T47D (cell line): ENCODE results near the gene WASHC4.
"Not testable (repeated sequence)": the region's sequence is repeated elsewhere in the genome, so short reads cannot be mapped to it uniquely, and the experiment has no call there.

Experiments used
- DNase-seq, 2 experiments: peaks; one replicate each; pipeline versions ENCODE4 v3.0.0 to v3.0.0-alpha.2; 2011 to 2012; ENCODE audit warnings: low read depth in 1 of 2, low spot score in 1 of 2
- JUND ChIP-seq: IDR thresholded peaks from 2 replicates; pipeline ENCODE4 v1.6.1; 2012; ENCODE audit warnings: low read depth
- in situ Hi-C: cut with HindIII; loops from 2 replicates; pipeline ENCODE4 v1.10.0; 2016; ENCODE audit warnings: low sequenced_read_pairs, low pct_unique_long_range_greater_than_20kb

Gene WASHC4

GRCh38 chr12:105162174-105162573, 54.6 kb downstream of the WASHC4 start:
- in situ Hi-C loops = no loop called here
- TF ChIP-seq JUND = no peak
- no peak for DNase-seq

- DNase-seq = no peak
- in situ Hi-C loops = no loop called here
- no peak for TF ChIP-seq JUND
Measured at GRCh38 chr12:105164068-105164467, 56.5 kb downstream of the WASHC4 start.

- DNase-seq = no peak
- in situ Hi-C loops = no loop called here
- no peak for TF ChIP-seq JUND
Measured at GRCh38 chr12:105166736-105167135, 59.2 kb downstream of the WASHC4 start.

- TF ChIP-seq JUND = no peak
- in situ Hi-C loops = no loop called here
- no peak for DNase-seq
Measured at GRCh38 chr12:105167346-105167745, 59.8 kb downstream of the WASHC4 start.

- no peak for DNase-seq
- in situ Hi-C loops = no loop called here
- no peak for TF ChIP-seq JUND
Measured at GRCh38 chr12:105168006-105168405, 60.5 kb downstream of the WASHC4 start.

- no peak for TF ChIP-seq JUND
- in situ Hi-C loops = no loop called here
- no peak for DNase-seq
Measured at GRCh38 chr12:105170139-105170538, 62.6 kb downstream of the WASHC4 start.

- in situ Hi-C loops = no loop called here
- no peak for DNase-seq
- TF ChIP-seq JUND = no peak
Measured at GRCh38 chr12:105171691-105172436, 64.3 kb downstream of the WASHC4 start.

GRCh38 chr12:105175397-105175990, 68.0 kb downstream of the WASHC4 start:
- DNase-seq = no peak
- in situ Hi-C loops = no loop called here
- TF ChIP-seq JUND = no peak

GRCh38 chr12:105177208-105177607, 69.7 kb downstream of the WASHC4 start:
- in situ Hi-C loops = no loop called here
- TF ChIP-seq JUND = no peak
- no peak for DNase-seq

- in situ Hi-C loops, DNase-seq: not testable (repeated sequence)
Measured at GRCh38 chr12:105179114-105179513, 71.6 kb downstream of the WASHC4 start.

GRCh38 chr12:105183406-105183805, 75.9 kb downstream of the WASHC4 start:
- in situ Hi-C loops, DNase-seq: not testable (repeated sequence)

- in situ Hi-C loops, DNase-seq: not testable (repeated sequence)
Measured at GRCh38 chr12:105183976-105184375, 76.4 kb downstream of the WASHC4 start.

GRCh38 chr12:105189293-105189692, 81.8 kb downstream of the WASHC4 start:
- in situ Hi-C loops = no loop called here
- DNase-seq = no peak
- TF ChIP-seq JUND = no peak

- in situ Hi-C loops = no loop called here
- no peak for DNase-seq
- no peak for TF ChIP-seq JUND
Measured at GRCh38 chr12:105190530-105190929, 83.0 kb downstream of the WASHC4 start.
